Measurements from ENCODE around the gene DNMT3A.

DNMT3A gene

DNA sequence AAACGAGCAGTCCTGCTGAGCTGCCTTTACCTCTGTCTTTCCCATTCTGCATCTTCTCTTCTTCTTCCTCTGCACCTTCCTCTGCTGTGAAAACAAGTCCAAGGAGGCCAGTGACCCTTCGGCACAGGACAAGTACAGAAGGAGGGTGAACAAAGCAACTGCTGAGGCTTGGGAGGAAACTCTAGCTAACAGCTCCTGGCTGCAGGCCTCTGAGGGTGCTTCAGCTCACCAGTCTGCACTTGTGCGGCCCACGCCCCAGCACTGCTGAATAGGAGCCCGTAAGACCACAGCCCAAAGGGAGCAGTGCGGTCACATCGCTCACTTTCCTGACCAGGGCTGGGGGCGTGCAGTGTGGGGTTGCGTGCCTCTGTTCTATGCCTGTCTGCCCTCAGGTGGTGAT lies 42.1 kb upstream of the DNMT3A start:
- no peak for DNase-seq (ENCODE audit: extremely low spot score)
- no peak for TF ChIP-seq SUZ12 (IDR thresholded peaks at IDR 0.05)
- TF ChIP-seq CTBP1 (IDR thresholded peaks at IDR 0.05; ENCODE audit: borderline replicate concordance), result no peak
- TF ChIP-seq SP1 (IDR thresholded peaks at IDR 0.05), result no peak
- TF ChIP-seq FOXM1 (IDR thresholded peaks at IDR 0.05; ENCODE audit: borderline replicate concordance), result no peak
- no peak for TF ChIP-seq ZNF384 (IDR thresholded peaks at IDR 0.05)
- no peak for TF ChIP-seq TARDBP (IDR thresholded peaks at IDR 0.05)
- TF ChIP-seq FOXA1 (IDR thresholded peaks at IDR 0.05), result no peak
- TF ChIP-seq BHLHE40 (IDR thresholded peaks at IDR 0.05; ENCODE audit: borderline replicate concordance), result no peak
- TF ChIP-seq, protein P1, sequence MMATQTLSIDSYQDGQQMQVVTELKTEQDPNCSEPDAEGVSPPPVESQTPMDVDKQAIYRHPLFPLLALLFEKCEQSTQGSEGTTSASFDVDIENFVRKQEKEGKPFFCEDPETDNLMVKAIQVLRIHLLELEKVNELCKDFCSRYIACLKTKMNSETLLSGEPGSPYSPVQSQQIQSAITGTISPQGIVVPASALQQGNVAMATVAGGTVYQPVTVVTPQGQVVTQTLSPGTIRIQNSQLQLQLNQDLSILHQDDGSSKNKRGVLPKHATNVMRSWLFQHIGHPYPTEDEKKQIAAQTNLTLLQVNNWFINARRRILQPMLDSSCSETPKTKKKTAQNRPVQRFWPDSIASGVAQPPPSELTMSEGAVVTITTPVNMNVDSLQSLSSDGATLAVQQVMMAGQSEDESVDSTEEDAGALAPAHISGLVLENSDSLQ (IDR thresholded peaks at IDR 0.05), result no peak
- no peak for TF ChIP-seq LEF1 (IDR thresholded peaks at IDR 0.05; ENCODE audit: borderline replicate concordance)
- no peak for TF ChIP-seq FOXK2 (IDR thresholded peaks at IDR 0.05)
- no peak for TF ChIP-seq L3MBTL2 (conservative IDR thresholded peaks at IDR 0.05)
- no peak for TF ChIP-seq NFRKB (IDR thresholded peaks at IDR 0.05)
- TF ChIP-seq HDGF (IDR thresholded peaks at IDR 0.05; ENCODE audit: borderline replicate concordance), result no peak
- TF ChIP-seq ARNT (IDR thresholded peaks at IDR 0.05), result no peak
- TF ChIP-seq ELF4 (IDR thresholded peaks at IDR 0.05), result no peak
- ChIA-PET POLR2A (no interaction called here), CTCF (interaction anchor here (1.4 kb wide), 1 partner anchor 22 kb away, joined by 7 read pairs; no protein-coding TSS in a partner anchor)

DNA sequence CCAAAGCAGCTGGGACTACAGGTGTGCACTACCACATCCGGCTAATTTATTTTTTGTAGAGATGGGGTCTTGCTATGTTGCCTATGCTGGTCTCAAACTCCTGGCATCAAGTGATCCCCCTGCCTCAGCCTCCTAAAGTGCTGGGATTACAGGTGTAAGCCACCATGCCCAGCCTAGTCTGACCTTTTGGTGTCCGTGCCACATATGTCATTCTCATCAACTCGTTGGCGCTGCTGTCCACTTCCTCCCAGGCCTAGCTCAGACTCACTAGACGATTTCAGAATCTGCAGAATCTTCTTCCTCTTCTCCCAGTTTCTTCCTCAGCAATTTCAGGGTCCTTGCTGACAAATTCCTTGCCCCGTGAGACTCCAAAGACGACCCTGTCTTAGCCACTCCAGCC lies 39.8 kb upstream of the DNMT3A start:
- no peak for DNase-seq (ENCODE audit: extremely low spot score)
- TF ChIP-seq, protein P1 (IDR thresholded peaks at IDR 0.05), result no peak
- TF ChIP-seq LEF1 (IDR thresholded peaks at IDR 0.05; ENCODE audit: borderline replicate concordance), result no peak
- TF ChIP-seq SUZ12 (IDR thresholded peaks at IDR 0.05), result no peak
- TF ChIP-seq FOXM1 (IDR thresholded peaks at IDR 0.05; ENCODE audit: borderline replicate concordance), result no peak
- no peak for TF ChIP-seq ARNT (IDR thresholded peaks at IDR 0.05)
- no peak for TF ChIP-seq BHLHE40 (IDR thresholded peaks at IDR 0.05; ENCODE audit: borderline replicate concordance)
- no peak for TF ChIP-seq ZNF384 (IDR thresholded peaks at IDR 0.05)
- TF ChIP-seq FOXA1 (IDR thresholded peaks at IDR 0.05), result no peak
- TF ChIP-seq SP1 (IDR thresholded peaks at IDR 0.05), result no peak
- TF ChIP-seq ELF4 (IDR thresholded peaks at IDR 0.05), result no peak
- ChIA-PET POLR2A (no interaction called here), CTCF (interaction anchor here (0.9 kb wide), 1 partner anchor 19 kb away, joined by 3 read pairs; no protein-coding TSS in a partner anchor)

DNA sequence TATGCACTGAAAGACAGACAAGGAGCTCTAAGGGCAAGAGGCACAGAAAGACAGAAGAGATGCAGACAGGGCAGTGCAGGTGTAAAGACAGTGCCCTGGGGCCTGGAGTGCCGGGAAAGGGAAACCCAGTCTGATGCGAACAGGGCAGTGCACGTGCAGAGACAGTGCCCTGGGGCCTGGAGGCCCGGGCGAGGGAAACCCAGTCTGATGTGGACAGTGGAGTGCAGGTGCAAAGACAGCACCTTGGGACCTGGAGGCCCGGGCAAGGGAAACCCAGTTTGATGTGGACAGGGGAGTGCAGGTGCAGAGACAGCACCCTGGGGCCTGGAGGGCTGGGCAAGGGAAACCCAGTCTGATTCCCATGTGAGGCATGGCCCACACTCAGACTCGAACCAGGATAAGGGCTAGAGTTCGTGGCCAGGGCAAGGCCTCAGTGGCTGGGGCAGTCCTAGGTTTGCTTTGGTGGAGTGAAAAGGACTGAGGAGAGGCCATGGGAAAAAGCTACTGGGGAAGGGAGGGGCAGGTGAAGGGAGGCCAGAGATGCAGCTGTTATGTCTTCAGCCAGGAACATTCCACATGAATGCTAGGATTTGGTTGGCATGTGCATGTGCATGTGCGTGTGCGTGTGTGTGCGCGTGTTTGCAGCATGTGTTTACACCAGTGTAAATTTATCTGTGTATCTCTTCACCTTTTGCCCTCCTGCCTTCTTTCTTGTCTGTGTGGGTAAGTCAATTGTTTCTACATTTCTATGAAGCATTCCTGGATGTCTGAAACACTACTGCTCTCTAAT lies 39.1 kb upstream of the DNMT3A start:
- no peak for TF ChIP-seq ELF4 (IDR thresholded peaks at IDR 0.05)
- TF ChIP-seq TARDBP (IDR thresholded peaks at IDR 0.05), result no peak
- TF ChIP-seq FOXM1 (IDR thresholded peaks at IDR 0.05; ENCODE audit: borderline replicate concordance), result no peak
- TF ChIP-seq NFRKB (IDR thresholded peaks at IDR 0.05), result no peak
- TF ChIP-seq FOXA1 (IDR thresholded peaks at IDR 0.05), result no peak
- TF ChIP-seq ZNF384 (IDR thresholded peaks at IDR 0.05), result no peak
- TF ChIP-seq, protein P1 (IDR thresholded peaks at IDR 0.05), result no peak
- no peak for TF ChIP-seq HDGF (IDR thresholded peaks at IDR 0.05; ENCODE audit: borderline replicate concordance)
- no peak for TF ChIP-seq FOXK2 (IDR thresholded peaks at IDR 0.05)
- TF ChIP-seq L3MBTL2 (conservative IDR thresholded peaks at IDR 0.05), result no peak
- no peak for DNase-seq (ENCODE audit: extremely low spot score)
- ChIA-PET CTCF (interaction anchor here (0.6 to 0.9 kb wide), 2 partner anchors 16 to 18 kb away, joined by 3 read pairs; no protein-coding TSS in a partner anchor), POLR2A (no interaction called here)

DNA sequence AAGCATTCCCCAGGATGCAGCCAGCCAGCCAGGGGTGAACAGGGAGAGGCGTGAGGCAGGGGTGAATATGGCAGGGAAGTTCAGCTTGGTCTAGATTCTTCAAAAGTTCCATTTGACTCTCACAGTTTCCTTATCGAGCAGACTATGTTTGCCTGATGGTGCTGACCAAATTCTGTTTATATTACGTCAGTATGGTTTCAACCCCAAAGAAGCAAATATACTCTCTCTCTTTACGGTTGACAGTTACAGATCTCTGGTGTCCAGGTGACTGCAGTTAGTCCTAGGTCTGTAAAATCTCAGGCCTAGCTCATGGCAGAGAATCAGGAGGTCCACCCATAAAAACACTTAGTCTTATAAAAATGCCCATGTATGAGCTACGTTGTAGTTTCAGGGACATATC lies 38.3 kb upstream of the DNMT3A start:
- TF ChIP-seq LEF1 (IDR thresholded peaks at IDR 0.05; ENCODE audit: borderline replicate concordance), result no peak
- TF ChIP-seq TARDBP (IDR thresholded peaks at IDR 0.05), result no peak
- TF ChIP-seq, protein P1 (IDR thresholded peaks at IDR 0.05), result no peak
- TF ChIP-seq FOXK2 (IDR thresholded peaks at IDR 0.05), result no peak
- TF ChIP-seq FOXA1 (IDR thresholded peaks at IDR 0.05), result no peak
- no peak for TF ChIP-seq ARNT (IDR thresholded peaks at IDR 0.05)
- no peak for TF ChIP-seq FOXM1 (IDR thresholded peaks at IDR 0.05; ENCODE audit: borderline replicate concordance)
- no peak for TF ChIP-seq ZNF384 (IDR thresholded peaks at IDR 0.05)
- no peak for TF ChIP-seq L3MBTL2 (conservative IDR thresholded peaks at IDR 0.05)
- TF ChIP-seq BHLHE40 (IDR thresholded peaks at IDR 0.05; ENCODE audit: borderline replicate concordance), result no peak
- no peak for TF ChIP-seq CTBP1 (IDR thresholded peaks at IDR 0.05; ENCODE audit: borderline replicate concordance)
- no peak for TF ChIP-seq ELF4 (IDR thresholded peaks at IDR 0.05)
- no peak for TF ChIP-seq NFRKB (IDR thresholded peaks at IDR 0.05)
- no peak for TF ChIP-seq HDGF (IDR thresholded peaks at IDR 0.05; ENCODE audit: borderline replicate concordance)
- TF ChIP-seq SUZ12 (IDR thresholded peaks at IDR 0.05), result no peak
- CTCF ChIA-PET, result interaction anchor here (0.6 kb wide), 1 partner anchor 15 kb away, joined by 3 read pairs; no protein-coding TSS in a partner anchor
- POLR2A ChIA-PET, result no interaction called here
- DNase-seq (ENCODE audit: extremely low spot score), result no peak

DNA sequence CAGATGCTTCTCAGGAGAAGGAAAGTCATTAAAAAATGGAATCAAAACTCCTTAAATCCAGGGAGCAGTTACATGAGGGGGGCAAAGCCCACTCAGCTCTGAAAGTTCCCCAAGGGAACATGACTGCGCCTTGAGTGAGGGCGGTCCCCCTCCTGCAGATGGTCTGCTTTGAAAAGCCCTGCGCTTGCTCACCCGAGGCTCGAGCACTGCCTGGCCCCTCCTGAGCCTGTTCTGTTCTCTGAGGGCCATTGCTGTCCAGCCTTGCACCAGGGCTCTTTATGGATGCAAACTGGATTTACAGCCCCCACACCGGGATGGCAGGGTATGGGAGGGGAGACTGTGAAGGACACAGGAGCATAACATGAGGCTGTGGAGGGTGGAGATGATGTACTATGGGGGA lies 37.8 kb upstream of the DNMT3A start:
- POLR2A ChIA-PET, result no interaction called here
- DNase-seq (ENCODE audit: extremely low spot score), result no peak
- CTCF ChIA-PET, result no interaction called here
- TF ChIP-seq FOXA1 (IDR thresholded peaks at IDR 0.05) (no peak), SUZ12 (IDR thresholded peaks at IDR 0.05) (no peak)

Data from HEK293T (cell line).